ENCODE data around the gene WBP2. TPM values are rescaled to one million over a fixed set of nuclear protein-coding genes. Genes with fewer than 3 reads are reported as not detected.

WBP2 gene
- total and polyA plus RNA-seq, 2 of the 13 experiments (the other 11 are each of a cell fraction or from before 2014, with no cell fraction given), result 29.2 to 29.5 TPM

DNA sequence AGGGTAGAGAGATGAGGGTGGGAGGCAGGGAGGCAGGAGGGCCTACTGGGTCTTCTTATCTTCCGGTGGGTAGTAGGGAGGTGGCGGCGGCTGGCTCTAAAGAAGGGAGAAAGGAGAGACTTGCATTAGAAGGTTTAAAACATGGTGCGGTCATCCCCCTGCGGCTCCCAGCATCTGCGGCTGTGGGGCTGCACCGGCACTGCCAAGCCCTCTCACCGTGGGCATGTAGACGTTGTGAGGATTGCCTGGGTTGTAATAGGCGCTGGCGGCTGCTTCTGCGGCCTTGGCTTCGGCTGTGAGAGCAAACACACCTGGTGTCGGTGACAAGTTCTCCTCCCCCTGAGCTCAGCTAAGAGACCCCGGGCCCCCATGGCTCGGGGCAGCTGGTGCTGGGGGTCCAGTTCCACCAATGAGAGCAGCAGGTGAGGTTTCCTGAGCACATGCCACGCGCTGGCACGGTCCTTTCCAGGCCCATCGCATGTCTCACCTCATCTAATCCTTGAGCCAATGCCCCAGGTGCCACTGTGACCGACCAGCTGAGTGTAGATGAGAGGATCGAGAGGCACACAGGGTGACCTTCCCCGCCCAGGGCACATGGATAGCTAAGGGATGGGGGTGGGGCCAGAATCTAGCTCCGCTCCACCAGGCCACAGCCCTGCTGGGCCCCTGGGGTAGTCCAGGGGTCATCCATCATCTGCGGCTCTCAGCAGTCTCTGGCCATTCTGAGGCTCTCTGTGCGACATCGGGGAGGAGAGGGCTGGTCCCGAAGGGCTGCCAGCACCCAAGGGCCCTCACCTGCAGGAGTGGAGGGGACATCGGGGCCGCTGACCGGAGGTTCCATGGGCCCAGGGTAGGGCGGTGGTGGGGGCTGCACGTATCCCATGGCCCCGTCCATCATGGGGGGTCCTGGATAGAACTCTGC, 8.2 kb downstream of the WBP2 start (continued):
- TF ChIP-seq, protein P1, sequence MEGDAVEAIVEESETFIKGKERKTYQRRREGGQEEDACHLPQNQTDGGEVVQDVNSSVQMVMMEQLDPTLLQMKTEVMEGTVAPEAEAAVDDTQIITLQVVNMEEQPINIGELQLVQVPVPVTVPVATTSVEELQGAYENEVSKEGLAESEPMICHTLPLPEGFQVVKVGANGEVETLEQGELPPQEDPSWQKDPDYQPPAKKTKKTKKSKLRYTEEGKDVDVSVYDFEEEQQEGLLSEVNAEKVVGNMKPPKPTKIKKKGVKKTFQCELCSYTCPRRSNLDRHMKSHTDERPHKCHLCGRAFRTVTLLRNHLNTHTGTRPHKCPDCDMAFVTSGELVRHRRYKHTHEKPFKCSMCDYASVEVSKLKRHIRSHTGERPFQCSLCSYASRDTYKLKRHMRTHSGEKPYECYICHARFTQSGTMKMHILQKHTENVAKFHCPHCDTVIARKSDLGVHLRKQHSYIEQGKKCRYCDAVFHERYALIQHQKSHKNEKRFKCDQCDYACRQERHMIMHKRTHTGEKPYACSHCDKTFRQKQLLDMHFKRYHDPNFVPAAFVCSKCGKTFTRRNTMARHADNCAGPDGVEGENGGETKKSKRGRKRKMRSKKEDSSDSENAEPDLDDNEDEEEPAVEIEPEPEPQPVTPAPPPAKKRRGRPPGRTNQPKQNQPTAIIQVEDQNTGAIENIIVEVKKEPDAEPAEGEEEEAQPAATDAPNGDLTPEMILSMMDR (CRISPR knock-in tag; IDR thresholded peaks at IDR 0.05), result peak; percentile 27; the same call in 1 of the 2 replicates
- TF ChIP-seq HOXA7 (CRISPR knock-in tag; IDR thresholded peaks at IDR 0.05), result no peak; the same call in 1 of the 2 replicates
- TF ChIP-seq TAF15 (IDR thresholded peaks at IDR 0.05; ENCODE audit: low read depth, low read length, poor library complexity, severe bottlenecking), result peak; percentile 92
- TF ChIP-seq ZC3H13 (CRISPR knock-in tag; IDR thresholded peaks at IDR 0.05), result peak; percentile 89; the same call in 1 of the 2 replicates
- no peak for TF ChIP-seq ZNF576 (CRISPR knock-in tag; IDR thresholded peaks at IDR 0.05)
- peak; percentile 89; the same call in 1 of the 2 replicates for TF ChIP-seq KDM6A (CRISPR knock-in tag; IDR thresholded peaks at IDR 0.05; ENCODE audit: low read depth)
- TF ChIP-seq NCOR1 (IDR thresholded peaks at IDR 0.05; ENCODE audit: borderline replicate concordance, low read length), result peak; percentile 88; the same call in 1 of the 2 replicates
- no peak for TF ChIP-seq ZNF484 (CRISPR knock-in tag; IDR thresholded peaks at IDR 0.05; ENCODE audit: borderline replicate concordance, low read depth)
- no peak for TF ChIP-seq ZNF567 (CRISPR knock-in tag; IDR thresholded peaks at IDR 0.05; ENCODE audit: borderline replicate concordance)
- TF ChIP-seq MIER3 (CRISPR knock-in tag; IDR thresholded peaks at IDR 0.05; ENCODE audit: borderline replicate concordance), result peak; percentile 83; the same call in 1 of the 2 replicates
- TF ChIP-seq ZNF609 (CRISPR knock-in tag; IDR thresholded peaks at IDR 0.05; ENCODE audit: borderline replicate concordance), result peak; percentile 99
- TF ChIP-seq, protein P2, sequence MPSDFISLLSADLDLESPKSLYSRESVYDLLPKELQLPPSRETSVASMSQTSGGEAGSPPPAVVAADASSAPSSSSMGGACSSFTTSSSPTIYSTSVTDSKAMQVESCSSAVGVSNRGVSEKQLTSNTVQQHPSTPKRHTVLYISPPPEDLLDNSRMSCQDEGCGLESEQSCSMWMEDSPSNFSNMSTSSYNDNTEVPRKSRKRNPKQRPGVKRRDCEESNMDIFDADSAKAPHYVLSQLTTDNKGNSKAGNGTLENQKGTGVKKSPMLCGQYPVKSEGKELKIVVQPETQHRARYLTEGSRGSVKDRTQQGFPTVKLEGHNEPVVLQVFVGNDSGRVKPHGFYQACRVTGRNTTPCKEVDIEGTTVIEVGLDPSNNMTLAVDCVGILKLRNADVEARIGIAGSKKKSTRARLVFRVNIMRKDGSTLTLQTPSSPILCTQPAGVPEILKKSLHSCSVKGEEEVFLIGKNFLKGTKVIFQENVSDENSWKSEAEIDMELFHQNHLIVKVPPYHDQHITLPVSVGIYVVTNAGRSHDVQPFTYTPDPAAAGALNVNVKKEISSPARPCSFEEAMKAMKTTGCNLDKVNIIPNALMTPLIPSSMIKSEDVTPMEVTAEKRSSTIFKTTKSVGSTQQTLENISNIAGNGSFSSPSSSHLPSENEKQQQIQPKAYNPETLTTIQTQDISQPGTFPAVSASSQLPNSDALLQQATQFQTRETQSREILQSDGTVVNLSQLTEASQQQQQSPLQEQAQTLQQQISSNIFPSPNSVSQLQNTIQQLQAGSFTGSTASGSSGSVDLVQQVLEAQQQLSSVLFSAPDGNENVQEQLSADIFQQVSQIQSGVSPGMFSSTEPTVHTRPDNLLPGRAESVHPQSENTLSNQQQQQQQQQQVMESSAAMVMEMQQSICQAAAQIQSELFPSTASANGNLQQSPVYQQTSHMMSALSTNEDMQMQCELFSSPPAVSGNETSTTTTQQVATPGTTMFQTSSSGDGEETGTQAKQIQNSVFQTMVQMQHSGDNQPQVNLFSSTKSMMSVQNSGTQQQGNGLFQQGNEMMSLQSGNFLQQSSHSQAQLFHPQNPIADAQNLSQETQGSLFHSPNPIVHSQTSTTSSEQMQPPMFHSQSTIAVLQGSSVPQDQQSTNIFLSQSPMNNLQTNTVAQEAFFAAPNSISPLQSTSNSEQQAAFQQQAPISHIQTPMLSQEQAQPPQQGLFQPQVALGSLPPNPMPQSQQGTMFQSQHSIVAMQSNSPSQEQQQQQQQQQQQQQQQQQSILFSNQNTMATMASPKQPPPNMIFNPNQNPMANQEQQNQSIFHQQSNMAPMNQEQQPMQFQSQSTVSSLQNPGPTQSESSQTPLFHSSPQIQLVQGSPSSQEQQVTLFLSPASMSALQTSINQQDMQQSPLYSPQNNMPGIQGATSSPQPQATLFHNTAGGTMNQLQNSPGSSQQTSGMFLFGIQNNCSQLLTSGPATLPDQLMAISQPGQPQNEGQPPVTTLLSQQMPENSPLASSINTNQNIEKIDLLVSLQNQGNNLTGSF (CRISPR knock-in tag; IDR thresholded peaks at IDR 0.05), result peak; percentile 89; the same call in 1 of the 2 replicates
- peak; percentile 95; the same call in 1 of the 2 replicates for TF ChIP-seq HOXA5 (CRISPR knock-in tag; IDR thresholded peaks at IDR 0.05)
- peak; percentile 56 for TF ChIP-seq SKI (IDR thresholded peaks at IDR 0.05; ENCODE audit: partially characterized antibody)
- TF ChIP-seq ZNF841 (CRISPR knock-in tag; IDR thresholded peaks at IDR 0.05; ENCODE audit: borderline replicate concordance), result 0 out of 2 replicates have a peak, but pooled peaks have one; percentile 23

Data from HepG2 (cell line).